Neutrophil (primary cell): Measurements from ENCODE around the gene YES1.
"Not testable (repeated sequence)": the region's sequence is repeated elsewhere in the genome, so short reads cannot be mapped to it uniquely, and the experiment has no call there.

ENCODE experiments used
- H3K27ac ChIP-seq: fragments of 200-600 bp; sonication (generic); 2 replicates; pipeline ENCODE4 v1.5.1; 2016; ENCODE audit warnings: mild to moderate bottlenecking, moderate library complexity
- H3K27me3 ChIP-seq: fragments of 200-600 bp; sonication (generic); 2 replicates; pipeline ENCODE4 v1.6.0; 2016; ENCODE audit warnings: mild to moderate bottlenecking
- H3K36me3 ChIP-seq: fragments of 200-600 bp; sonication (generic); 2 replicates; pipeline ENCODE4 v1.5.1; 2017
- H3K4me1 ChIP-seq, 2 experiments: fragments of 200-600 bp in 1 of 2; sonication (generic) in 1 of 2; 1 replicate in 1 of 2; 2 replicates in 1 of 2; pipeline versions ENCODE4 v1.5.1 to v1.6.1; 2013 to 2016; ENCODE audit warnings: low read depth in 1 of 2, low read length in 1 of 2, mild to moderate bottlenecking in 1 of 2, moderate library complexity in 1 of 2; ENCODE audit not compliant: control insufficient read depth in 1 of 2, insufficient read depth in 1 of 2
- H3K4me3 ChIP-seq, 2 experiments: fragments of 200-600 bp in 1 of 2; sonication (generic) in 1 of 2; 1 replicate in 1 of 2; 2 replicates in 1 of 2; pipeline ENCODE4 v1.5.1; 2013 to 2016; ENCODE audit warnings: low read depth in 1 of 2, low read length in 1 of 2, mild to moderate bottlenecking in 1 of 2, moderate library complexity in 1 of 2
- H3K9me3 ChIP-seq: fragments of 200-600 bp; sonication (generic); 2 replicates; pipeline ENCODE4 v1.5.1; 2016
- TF ChIP-seq, protein P1 (sequence below): fragments of 200-600 bp; sonication (generic); IDR thresholded peaks from 2 replicates; pipeline ENCODE4 v1.5.1; 2016; ENCODE audit warnings: antibody characterized with exemption

Gene YES1

GRCh38 chr18:777021-777420 is 35.0 kb downstream of the YES1 start:
- TF ChIP-seq, protein P1, sequence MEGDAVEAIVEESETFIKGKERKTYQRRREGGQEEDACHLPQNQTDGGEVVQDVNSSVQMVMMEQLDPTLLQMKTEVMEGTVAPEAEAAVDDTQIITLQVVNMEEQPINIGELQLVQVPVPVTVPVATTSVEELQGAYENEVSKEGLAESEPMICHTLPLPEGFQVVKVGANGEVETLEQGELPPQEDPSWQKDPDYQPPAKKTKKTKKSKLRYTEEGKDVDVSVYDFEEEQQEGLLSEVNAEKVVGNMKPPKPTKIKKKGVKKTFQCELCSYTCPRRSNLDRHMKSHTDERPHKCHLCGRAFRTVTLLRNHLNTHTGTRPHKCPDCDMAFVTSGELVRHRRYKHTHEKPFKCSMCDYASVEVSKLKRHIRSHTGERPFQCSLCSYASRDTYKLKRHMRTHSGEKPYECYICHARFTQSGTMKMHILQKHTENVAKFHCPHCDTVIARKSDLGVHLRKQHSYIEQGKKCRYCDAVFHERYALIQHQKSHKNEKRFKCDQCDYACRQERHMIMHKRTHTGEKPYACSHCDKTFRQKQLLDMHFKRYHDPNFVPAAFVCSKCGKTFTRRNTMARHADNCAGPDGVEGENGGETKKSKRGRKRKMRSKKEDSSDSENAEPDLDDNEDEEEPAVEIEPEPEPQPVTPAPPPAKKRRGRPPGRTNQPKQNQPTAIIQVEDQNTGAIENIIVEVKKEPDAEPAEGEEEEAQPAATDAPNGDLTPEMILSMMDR: no peak
- Histone ChIP-seq H3K9me3 (no peaks in the 10 kb centered on the region), H3K4me1 (no peaks in the 10 kb centered on the region), H3K27ac (no peak overlapping the region), H3K36me3 (no peaks in the 10 kb centered on the region), H3K27me3 (peaks cover 5% of the 10 kb centered on the region), H3K4me3 (no peak overlapping the region)

DNA sequence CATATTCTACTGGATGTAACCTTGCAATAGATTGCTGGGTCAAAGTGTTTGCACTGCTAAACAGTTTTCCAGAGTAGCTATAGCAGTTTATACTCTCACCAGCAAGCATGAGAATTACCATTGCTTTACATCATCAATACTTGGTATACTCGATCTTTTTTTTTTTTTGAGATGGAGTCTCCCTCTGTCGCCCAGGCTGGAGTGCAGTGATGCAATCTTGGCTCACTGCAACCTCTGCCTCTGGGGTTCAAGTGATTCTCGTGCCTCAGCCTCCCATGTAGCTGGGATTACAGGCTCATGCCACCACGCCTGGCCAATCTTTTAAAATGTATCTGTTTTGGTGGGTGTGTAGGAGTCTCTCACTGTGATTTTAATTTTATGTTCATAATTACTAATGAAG is 36.0 kb downstream of the YES1 start:
- H3K36me3 ChIP-seq, H3K4me3 ChIP-seq, H3K27ac ChIP-seq, H3K27me3 ChIP-seq, H3K9me3 ChIP-seq, H3K4me1 ChIP-seq: not testable (repeated sequence)

DNA sequence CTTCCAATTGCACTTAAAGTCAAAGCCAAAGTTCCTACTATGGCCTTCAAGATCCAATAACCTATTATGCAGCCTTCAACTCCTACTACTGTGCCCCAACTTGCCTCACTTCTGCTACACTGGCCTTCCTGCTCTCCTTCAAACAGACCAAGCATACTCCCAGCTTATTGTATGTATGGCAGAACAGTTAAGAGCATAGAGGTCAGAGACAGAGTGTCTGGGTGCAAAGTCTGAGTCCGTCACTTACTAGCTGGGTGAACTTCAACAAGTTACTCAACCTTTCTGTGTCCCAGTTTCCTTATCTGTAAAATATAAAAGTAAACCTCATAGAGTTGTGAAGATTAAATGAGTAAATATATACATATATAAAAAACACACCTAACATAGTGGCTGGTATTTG is 37.2 kb downstream of the YES1 start:
- H3K9me3 ChIP-seq: no peaks in the 10 kb centered on the region
- TF ChIP-seq, protein P1: no peak

GRCh38 chr18:773980-774624 is 37.9 kb downstream of the YES1 start:
- Histone ChIP-seq H3K27me3 (peaks cover 5% of the 10 kb centered on the region), H3K4me3 (no peak overlapping the region), H3K9me3 (no peaks in the 10 kb centered on the region), H3K4me1 (no peaks in the 10 kb centered on the region), H3K27ac (no peak overlapping the region), H3K36me3 (no peaks in the 10 kb centered on the region)
- TF ChIP-seq, protein P1: no peak

More for the DNA sequence above, 37.2 kb downstream of the YES1 start:
- Histone ChIP-seq H3K4me3 (no peak overlapping the region), H3K36me3 (no peaks in the 10 kb centered on the region), H3K27me3 (peaks cover 5% of the 10 kb centered on the region), H3K27ac (no peak overlapping the region), H3K4me1 (no peaks in the 10 kb centered on the region)

- TF ChIP-seq, protein P1: no peak
These were observed 41.5 kb downstream of the YES1 start for GRCh38 chr18:770583-770961.

GRCh38 chr18:767961-768360 is 44.1 kb downstream of the YES1 start:
- Histone ChIP-seq H3K4me3 (no peak overlapping the region), H3K27ac (no peak overlapping the region), H3K36me3 (no peaks in the 10 kb centered on the region), H3K27me3 (peaks cover 12% of the 10 kb centered on the region), H3K9me3 (no peaks in the 10 kb centered on the region), H3K4me1 (no peaks in the 10 kb centered on the region)
- TF ChIP-seq, protein P1: no peak

More at GRCh38 chr18:770583-770961, 41.5 kb downstream of the YES1 start:
- H3K9me3 ChIP-seq: no peaks in the 10 kb centered on the region
- peaks cover 17% of the 10 kb centered on the region for H3K27me3 ChIP-seq
- no peak overlapping the region for H3K27ac ChIP-seq
- no peaks in the 10 kb centered on the region for H3K36me3 ChIP-seq
- no peak overlapping the region for H3K4me3 ChIP-seq
- no peaks in the 10 kb centered on the region for H3K4me1 ChIP-seq
